ENCODE results near the gene PARD3.

The PARD3 gene

DNA sequence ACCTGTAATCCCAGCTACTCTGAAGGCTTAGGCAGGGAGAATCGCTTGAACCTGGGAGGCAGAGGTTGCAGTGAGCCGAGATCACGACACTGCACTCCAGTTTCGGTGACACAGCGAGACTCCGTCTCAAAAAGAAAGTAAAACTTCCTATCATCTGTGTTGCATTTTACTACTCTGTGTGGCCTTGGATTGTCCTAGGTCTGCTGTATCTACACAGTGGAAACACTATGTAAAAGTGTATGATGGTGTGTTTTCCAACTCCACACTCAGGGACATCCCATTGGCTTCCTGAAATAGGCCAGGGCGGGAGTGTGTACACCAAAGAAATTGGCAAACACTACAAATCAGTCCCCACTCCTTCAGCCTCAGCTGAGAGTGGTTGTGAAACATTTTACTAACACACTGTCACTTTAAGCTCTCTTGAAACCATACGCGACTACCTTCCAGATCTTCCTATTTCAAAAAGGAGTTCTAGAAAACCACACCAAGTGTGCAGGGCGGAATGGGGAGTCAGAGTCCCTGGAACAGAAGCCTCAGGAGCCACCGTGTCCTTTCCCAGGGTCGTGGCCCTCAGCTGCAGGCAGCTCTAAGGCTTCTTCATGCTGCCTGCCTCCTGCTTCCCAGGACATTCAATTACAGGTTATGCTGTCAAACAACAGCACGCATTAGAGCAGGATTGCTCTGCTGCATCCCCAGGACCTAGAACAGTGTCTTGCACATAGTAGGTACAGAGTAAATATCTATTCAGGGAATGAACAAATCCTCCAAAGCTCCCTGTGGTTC is 275.4 kb downstream of the PARD3 start:
- DNase-seq (ENCODE audit: low read depth in 2 of 2) = no peak

DNA sequence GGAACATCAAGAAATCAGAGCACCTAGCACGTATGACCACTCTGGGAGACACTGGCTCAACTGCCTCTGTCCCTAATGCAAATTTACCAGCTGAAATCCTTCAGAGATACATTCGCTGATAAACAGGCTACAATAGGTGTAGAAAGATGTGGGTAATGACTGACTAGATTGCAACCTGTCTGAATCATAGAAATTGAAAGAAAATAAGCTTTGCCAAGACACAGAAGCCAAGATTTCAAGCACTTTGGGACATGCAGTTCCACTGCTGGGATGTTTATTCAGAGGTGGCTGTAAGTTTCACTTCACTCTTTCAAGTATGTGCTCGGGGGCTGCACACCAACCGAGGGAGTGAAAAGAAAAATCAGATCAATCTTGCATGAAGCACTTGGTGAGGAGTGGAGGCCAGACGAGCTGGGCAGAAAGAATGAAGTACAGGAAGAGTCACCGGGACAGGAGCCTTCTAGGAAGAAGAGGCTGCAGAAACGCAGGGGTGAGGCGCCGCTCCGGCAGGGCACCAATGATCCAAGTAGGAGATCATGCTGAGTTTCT is 276.7 kb downstream of the PARD3 start:
- no peak for DNase-seq (ENCODE audit: low read depth in 2 of 2)

DNA sequence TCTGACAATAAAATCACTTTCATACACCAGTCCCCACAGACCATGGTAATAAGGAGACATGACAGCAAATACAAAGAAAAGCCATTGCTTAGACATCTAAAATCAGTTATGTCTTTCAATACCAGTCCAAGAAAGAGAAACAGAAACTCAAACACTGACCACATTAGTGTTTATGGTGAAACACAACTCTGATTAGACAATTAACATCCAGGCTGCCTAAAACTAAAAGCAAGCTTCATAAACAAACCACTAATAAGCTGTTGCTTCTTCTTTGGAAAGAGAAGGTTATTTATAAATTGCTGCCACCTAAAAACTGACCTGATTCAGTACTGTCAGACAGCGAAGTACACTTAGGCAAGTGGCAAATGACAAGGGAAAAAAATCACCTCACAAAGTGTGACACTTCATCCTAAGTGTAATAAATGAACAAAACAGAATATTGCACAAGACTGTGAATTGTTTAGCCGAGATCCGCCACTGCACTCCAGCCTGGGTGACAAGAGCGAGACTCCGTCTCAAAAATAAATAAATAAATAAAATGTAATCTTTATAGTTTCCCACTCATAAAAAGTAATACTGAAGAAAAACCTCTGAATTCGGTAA is 277.4 kb downstream of the PARD3 start:
- DNase-seq (ENCODE audit: low read depth in 2 of 2) = no peak

DNA sequence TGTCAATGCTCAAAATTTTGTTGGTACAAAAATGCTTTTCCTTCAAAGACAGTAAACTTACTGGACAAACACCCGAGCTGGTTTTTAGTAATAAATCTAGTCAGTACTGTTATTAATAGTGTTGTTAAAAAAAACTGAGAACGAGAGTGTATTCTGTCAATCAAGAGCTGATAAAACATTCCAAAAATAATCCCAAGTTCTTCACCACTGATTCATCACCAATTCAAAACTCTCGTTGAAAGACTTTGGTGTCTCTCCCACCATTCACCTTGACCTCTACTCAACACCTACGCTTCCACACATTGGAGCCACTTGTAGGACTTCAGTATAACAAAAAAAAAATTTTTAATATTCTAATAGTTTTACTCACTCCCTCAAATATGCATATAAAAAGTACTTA is 279.2 kb downstream of the PARD3 start:
- no peak for DNase-seq (ENCODE audit: low read depth in 2 of 2)

DNA sequence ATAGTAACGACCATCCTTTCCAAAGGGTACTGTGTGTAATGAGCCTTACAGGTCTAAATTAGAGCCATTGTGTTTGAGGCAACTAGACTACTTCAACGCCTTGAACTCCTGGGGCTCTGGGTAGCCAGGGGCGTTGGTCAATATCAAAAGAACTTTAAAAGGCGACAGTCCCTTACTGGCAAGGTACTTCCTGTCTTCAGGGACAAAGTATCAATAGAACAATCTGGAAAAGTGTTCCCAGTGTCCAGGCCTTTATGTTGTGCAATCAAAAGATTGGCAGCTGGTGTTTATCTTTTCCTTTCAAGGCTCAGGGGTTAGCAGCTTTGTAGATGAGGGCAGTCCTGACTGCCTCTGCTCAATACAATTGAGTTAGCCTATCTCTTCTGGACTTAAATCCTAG is 284.3 kb downstream of the PARD3 start:
- DNase-seq (ENCODE audit: low read depth in 2 of 2) = no peak

DNA sequence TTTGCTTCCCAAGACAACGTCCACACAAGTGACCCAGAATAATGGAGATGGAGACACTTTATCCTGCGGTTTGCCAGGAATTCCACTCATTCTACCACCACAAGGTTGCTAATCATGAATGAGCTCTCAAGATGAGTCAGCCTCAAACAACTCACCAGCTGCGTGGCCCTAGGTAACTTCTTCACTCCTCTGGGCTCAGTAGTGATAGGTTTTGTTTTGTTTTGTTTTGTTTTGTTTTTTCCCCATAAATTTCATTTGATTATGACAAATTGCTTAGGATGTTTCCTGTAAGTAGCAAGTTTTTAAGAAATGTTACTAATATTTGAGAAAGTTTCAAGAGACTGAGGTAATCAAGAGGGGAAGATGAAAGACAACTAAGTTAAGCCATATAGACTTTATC is 286.8 kb downstream of the PARD3 start:
- DNase-seq (ENCODE audit: low read depth in 2 of 2) = no peak

DNA sequence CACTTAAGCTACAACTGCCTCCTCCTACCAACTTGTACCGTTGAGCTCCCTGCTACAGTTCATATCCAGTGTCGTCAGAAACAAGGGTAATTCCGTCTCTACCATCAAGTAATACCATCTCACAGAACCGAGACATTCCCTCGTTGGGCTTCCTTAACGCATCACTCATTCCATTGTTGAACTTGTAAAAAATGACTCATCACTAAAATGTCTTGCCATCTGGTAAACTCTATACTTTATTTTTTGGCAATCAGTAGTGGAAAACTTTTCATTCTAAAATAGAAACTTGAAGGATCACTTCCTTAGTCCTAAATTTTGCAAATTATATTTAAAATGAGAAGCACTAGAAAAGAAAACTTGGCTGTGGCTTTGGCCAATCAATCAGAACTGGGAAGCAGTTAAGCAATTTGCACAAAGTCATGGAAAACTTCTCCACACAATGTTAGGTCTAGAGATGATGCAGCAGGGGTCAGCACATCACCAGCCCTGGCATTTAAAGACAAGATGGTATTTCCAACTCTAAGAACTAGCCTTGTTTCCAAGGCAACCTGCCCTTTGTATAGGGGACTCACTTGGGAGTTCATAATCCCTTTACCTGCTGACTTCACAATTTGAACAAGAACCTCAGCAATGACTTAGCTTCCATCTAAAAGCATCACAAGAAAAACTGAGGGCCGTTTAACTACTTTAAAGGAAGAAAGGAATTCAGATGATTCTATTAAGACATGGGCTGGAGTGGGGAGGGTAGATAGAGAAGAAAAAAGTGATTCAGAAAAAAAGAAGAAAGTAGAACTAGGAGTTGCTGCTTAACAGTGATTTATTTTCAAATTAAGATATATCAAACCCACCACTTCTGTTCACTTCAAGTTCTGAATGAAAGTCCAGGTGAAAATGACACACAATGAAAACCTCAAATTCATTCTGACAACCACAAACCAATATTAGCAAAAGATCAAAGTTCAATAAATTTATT is 288.1 kb downstream of the PARD3 start:
- DNase-seq (ENCODE audit: low read depth in 2 of 2) = no peak

DNA sequence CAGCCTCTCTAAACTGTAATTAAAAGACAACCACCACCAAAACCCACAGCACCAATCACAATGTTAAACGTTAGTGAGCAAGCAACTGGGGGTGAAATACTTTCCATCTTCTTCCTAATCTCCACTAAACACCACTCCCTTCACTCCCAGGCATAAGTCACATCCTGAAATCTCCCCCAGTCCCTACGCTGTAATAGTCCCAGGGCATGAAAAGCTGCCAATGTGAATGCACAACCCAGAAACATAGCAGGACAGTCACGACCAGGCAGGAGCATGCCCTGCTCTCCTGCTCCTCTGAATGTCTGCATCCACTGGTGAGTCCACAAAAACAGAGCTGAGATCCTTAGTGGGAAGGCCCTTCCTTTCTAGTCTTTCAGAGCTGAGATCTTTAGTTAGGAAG is 288.9 kb downstream of the PARD3 start:
- no peak for DNase-seq (ENCODE audit: low read depth in 2 of 2)

DNA sequence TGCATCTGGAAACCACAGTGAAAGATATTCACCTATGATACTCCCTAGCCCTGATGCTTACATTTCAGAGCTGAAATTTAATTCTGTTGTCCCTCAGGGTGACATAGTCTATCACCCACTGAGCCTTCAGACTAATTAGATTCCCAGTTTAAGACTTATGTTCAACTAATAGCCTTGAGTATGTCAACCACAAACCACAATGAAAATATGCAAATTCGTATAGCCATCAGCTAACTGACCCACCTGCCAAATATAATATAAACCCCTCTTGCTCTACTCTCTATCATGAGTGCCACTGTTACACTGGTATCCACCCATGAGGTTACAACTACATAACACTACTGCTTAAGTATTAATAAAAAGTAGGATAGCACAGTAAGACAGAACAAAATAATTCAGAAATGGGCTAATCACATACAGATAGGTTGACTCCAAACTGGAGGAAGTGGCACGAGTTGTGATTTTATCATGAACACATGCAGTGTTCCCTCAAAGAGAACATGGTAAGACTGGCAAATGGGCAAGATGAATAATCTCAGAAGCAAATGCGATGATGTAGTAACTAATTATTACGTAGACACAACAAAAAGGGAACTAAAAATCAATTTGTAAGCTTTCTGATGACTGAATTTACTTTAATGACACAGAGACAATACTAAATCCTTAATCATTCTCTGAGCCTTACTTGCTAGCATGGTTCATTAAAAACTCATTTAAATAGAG is 290.6 kb downstream of the PARD3 start:
- DNase-seq (ENCODE audit: low read depth in 2 of 2) = no peak

DNA sequence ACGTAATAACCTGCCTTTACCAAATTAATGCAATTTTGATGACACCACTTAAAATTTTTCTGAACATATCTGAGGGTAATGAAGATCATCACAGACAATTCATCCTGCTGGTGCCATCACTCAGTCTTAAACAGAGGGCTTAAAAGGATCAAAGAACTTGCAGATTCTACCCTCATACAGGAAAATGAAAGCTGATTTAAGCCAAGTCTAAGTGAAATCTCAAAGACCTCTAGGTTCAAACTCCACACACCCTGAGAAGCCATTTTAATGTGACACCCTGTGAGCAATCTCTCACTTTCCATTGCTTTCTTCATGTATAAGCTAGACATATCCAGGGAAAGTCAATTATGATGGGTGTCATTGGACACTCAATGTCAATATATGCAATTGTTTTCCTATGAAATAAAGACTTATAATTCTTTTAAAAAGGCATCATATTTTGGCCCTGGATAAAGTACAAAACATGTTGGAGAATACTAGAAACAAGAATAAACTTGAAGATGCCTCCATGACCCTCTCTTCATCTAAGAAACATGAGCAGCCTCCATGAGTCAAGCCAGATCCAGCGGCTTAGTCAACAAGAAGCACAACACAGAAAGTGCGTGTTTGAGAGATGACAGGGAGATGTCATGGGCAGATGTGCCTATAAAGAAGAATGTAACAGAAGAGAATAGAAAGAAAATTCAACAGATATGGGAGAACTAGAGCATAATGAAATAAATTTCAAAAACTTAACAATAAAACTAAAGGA is 291.9 kb downstream of the PARD3 start:
- DNase-seq (ENCODE audit: low read depth in 2 of 2) = no peak

DNA sequence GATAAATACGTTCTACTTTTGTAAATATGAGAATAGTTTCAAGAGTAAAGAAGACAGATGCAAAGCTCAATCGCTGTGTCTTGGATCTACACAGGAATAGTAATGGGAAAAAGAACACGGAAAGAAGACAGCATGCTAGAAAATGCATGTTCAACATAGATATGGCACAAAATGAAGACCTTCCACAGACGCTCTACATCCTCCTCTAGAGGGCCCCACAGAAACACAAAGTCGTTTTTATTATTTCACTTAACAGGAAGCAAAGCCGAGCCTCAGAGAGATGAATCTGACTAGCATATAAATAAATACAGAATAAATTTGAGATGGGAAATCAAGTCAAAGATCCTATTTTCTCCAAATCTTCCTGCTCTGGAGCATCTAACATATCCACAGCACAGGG is 292.6 kb downstream of the PARD3 start:
- DNase-seq (ENCODE audit: low read depth in 2 of 2) = no peak

DNA sequence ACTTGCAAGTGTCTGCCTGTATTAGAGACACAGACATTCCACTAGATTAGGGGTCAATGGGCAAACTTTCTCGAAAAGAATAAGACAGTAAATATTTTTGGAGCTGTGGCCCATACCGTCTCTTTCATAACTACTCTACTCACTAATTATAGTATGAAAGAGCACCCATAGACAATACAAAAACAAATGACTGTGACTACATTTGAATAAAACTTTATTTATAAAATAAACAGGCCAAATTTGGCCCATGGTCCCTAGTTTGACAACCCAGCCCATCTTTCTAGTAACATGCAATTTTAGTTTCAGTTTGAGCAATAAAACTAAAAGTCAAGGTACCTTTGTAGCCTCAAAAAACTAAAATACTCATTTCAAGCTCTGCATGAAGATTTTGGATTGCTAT is 294.6 kb downstream of the PARD3 start:
- DNase-seq (ENCODE audit: low read depth in 2 of 2) = no peak

DNA sequence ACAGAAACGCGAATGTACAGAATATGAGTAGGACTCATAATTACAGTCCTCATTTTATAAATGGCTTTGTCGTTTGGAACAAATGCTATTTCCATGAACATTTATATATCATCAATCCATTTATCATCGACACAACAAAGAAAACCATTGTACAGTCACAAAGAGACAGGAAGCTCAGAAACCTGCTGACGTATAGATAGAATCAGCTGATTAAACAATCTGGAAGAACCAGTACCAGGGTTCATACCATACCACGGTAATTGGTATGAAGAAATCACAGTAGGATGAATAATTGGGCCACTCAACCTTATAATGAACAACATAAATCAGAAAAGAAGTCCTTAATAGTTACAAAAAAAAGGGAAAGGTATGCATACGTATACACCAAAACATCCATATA is 295.0 kb downstream of the PARD3 start:
- no peak for DNase-seq (ENCODE audit: low read depth in 2 of 2)

DNA sequence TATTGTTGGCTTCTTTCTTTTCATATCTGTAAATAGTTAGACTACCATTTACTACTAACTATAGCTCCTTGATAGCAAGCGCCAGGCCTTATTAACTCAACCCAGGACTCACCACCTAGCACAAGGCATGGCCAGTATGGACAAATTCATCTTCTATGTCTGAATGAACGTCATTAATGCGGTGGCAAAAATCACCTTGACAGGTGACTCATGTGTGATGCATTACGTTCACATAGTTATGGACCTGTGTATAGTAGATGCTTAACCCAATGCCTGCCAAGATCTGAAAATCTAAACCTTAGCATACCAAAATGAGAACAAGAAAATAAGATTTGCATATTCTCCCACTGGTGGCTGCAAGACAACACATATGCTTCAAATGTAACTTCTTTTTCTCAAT is 300.8 kb downstream of the PARD3 start:
- no peak for DNase-seq (ENCODE audit: low read depth in 2 of 2)

DNA sequence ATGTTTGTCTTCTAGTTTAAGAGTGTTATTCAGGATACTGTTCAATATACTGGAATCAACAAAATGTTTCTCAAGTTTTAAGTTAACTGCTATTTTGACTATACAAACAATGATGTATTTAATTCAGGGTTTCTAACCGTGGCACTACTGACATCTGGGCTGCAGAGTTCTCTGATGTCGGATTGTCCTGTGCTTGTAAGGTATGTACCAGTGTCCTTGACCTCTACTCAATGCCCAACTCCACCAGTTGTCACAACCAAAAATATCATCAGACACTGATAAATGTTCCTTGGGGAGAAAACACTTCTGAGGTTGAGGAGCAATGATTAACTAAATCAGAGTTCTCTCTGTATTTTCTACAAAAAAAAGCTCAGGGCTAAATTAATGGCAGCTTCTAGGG is 301.5 kb downstream of the PARD3 start:
- no peak for DNase-seq (ENCODE audit: low read depth in 2 of 2)

DNA sequence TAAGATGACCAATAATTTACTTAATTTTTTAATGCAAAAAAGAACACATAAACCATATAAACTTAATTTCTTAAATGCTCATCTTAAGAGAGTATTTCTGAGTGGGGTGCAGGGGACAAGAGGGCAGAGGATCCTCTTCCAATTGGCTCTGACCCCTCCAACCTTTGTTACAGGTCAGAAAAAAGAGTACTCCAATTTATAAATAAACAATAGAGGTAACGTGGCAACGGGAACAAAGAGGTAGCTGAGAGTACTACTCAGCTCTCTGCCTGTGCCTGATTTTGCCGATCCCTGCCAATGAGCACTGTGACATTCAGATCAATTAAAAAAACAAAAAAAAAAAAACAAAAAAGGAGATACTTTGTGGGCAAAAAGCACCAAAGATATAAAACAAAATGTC is 307.9 kb downstream of the PARD3 start:
- DNase-seq (ENCODE audit: low read depth in 2 of 2) = no peak

DNA sequence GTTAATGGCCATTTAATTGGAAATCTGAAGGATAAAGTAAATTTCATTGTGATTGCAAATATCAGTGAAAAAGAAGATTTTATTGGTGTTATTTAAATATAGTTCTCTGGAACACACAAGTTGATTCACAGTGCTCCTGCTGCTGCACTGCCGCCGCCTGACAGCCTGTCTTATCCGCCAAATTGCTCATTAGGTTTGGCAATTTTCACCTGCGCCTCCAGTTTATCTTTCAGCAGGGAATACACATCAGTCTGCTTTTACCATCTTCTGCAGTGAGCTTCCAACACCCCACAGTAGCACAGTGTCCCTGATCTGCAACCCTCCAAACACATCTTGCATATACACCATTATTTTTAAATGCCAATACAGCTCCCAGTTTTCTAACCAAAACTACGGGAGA is 308.3 kb downstream of the PARD3 start:
- DNase-seq (ENCODE audit: low read depth in 2 of 2) = no peak

DNA sequence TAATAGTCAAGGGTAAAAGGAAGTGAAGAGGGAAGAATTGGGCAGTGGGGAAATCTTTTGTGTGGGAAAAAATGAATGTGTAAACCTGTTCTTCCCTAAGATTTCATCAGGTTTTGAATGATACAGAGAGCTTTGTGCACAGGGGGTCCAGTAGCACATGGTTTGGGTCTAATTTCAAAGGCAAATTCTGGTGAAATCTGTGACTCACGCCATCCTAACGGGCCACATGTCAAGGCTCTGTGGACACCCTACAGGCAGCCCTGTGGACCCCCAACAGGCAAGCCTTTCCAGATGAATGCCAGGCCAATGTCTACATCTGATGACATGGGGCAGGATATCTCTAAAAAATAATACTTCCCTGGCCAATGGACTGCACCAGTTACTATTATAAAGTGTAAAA is 309.8 kb downstream of the PARD3 start:
- DNase-seq (ENCODE audit: low read depth in 2 of 2) = no peak

DNA sequence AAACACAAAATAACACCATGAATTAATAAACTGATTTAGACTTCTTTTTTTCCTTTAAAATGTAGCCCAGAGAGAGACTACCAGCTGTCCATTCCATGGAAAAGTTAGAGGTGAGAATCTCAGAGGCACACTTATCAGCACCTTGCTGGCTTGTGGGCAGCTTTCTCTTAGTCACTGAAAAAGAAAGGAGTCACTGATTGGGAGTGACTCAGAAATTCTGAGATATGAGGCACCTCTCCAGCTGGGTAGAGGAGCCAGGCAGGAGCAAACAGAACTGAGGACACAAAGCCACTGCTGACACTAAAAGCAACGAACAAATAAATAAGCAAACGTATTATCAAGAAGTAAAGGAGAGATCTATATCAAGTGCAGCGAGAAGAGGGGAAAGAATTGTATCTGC is 310.6 kb downstream of the PARD3 start:
- no peak for DNase-seq (ENCODE audit: low read depth in 2 of 2)

DNA sequence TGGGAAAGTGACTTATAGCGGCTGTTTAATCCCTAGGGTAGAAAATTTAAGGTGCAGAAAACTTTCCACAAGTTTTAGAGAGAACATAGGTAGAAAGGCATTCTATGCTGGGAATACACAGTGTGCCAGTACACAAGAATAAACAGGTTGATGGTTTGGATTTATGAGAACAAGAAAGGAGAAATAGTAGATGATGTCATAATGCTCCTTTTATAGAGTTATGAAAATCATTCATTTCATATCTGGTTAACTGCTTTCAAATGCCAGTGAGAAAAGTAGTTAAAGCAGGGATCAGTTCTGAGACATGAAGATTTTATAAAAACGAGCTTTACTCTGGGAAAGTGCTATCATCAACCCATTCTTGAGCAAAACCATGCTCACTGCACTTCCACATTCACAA is 311.4 kb downstream of the PARD3 start:
- no peak for DNase-seq (ENCODE audit: low read depth in 2 of 2)

All from stimulated activated CD4-positive, alpha-beta T cell treated with anti-CD3 and anti-CD28 coated beads, Interleukin-1b, Interleukin-23, amount 100 ng/mL, for 1 hour (primary cell).